HG03342 (cell line): ENCODE measurements around the gene ATE1.

ENCODE experiments used
- ATAC-seq: cut with Tn5 transposase; IDR thresholded peaks from one replicate; pipeline ENCODE4 v1.9.1; 2021; ENCODE audit warnings: mild to moderate bottlenecking, moderate library complexity; ENCODE audit not compliant: unreplicated experiment

ATE1 gene

GRCh38 chr10:121747163-121747775, 180.6 kb downstream of the ATE1 start:
- ATAC-seq: no peak

- no peak for ATAC-seq
These were observed 186.5 kb downstream of the ATE1 start for GRCh38 chr10:121741248-121741792.

- ATAC-seq: no peak
These were observed 187.8 kb downstream of the ATE1 start for GRCh38 chr10:121740069-121740468.

GRCh38 chr10:121739114-121739513, 188.7 kb downstream of the ATE1 start:
- ATAC-seq: no peak

- no peak for ATAC-seq
These were observed 191.3 kb downstream of the ATE1 start for GRCh38 chr10:121736315-121737130.

GRCh38 chr10:121735263-121735662, 192.6 kb downstream of the ATE1 start:
- ATAC-seq: no peak

- ATAC-seq: no peak
These were observed 193.2 kb downstream of the ATE1 start for GRCh38 chr10:121734589-121735045.

GRCh38 chr10:121732656-121733445, 195.0 kb downstream of the ATE1 start:
- ATAC-seq: no peak

- no peak for ATAC-seq
These were observed 195.7 kb downstream of the ATE1 start for GRCh38 chr10:121732172-121732571.

- no peak for ATAC-seq
These were observed 203.5 kb downstream of the ATE1 start for GRCh38 chr10:121724282-121724681.

GRCh38 chr10:121722665-121723064, 205.2 kb downstream of the ATE1 start:
- no peak for ATAC-seq

GRCh38 chr10:121721257-121721656, 206.6 kb downstream of the ATE1 start:
- ATAC-seq: no peak

GRCh38 chr10:121715969-121716368, 211.9 kb downstream of the ATE1 start:
- ATAC-seq: no peak

- no peak for ATAC-seq
These were observed 212.8 kb downstream of the ATE1 start for GRCh38 chr10:121715076-121715475.

GRCh38 chr10:121713486-121713885, 214.3 kb downstream of the ATE1 start:
- no peak for ATAC-seq

GRCh38 chr10:121710971-121711370, 216.9 kb downstream of the ATE1 start:
- no peak for ATAC-seq

GRCh38 chr10:121710207-121710606, 217.6 kb downstream of the ATE1 start:
- ATAC-seq: no peak

- ATAC-seq: no peak
These were observed 218.2 kb downstream of the ATE1 start for GRCh38 chr10:121709675-121710073.

GRCh38 chr10:121708728-121709674, 218.8 kb downstream of the ATE1 start:
- no peak for ATAC-seq
